ENCODE measurements around the gene HPS1.

DNA sequence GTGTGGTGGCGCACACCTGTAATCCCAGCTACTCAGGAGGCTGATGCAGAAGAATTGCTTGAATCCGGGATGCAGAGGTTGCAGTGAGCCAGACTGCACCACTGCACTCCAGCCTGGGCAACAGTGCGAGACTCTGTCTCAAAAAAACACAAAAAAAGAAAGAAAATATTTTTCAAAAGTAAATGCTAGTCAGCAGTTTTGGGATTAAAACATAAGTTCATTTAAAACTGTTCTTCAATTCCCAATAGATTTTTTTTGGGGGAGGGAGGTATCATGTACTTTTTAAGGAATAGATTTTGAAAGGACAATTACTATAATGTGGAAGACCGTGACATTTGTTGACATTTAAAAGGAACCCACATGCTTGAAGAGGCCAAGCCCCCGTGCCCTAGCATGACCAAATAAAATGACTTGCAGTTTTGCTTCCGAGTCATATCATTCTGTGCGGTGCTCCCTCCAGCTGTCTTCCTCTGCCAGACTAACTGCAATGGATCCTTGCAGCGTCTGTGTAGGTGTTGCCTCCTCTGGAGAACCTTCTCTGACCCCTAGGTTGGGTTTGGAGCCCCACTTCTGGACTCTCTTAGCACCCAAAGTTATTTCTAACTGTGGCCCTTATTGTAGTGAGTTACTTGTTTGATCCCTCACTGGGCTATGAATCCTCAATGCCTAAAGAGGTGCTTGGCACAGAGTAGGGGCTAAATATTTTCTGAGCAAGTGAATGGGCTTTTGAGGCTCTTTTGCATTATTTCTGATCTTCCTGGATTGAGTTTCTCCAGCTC is 17.4 kb upstream of the HPS1 start:
- TF ChIP-seq CREB1 (IDR thresholded peaks at IDR 0.05) (no peak), RXRA (IDR thresholded peaks at IDR 0.05; ENCODE audit: insufficient read depth, low read depth, low read length) (no peak), TAF1 (IDR thresholded peaks at IDR 0.05; ENCODE audit: low read depth, low read length) (no peak), POLR2AphosphoS5 (IDR thresholded peaks at IDR 0.05; ENCODE audit: low read depth, low read length) (no peak), PHF8 (conservative IDR thresholded peaks at IDR 0.05; ENCODE audit: low read depth, low read length) (no peak), GABPA (IDR thresholded peaks at IDR 0.05; ENCODE audit: borderline replicate concordance, insufficient read depth, low read length) (no peak), EP300 (IDR thresholded peaks at IDR 0.05; ENCODE audit: borderline replicate concordance in 1 of 2, low read depth in 2 of 2, low read length in 2 of 2) (no peak), JUND (IDR thresholded peaks at IDR 0.05; ENCODE audit: low read length) (no peak), POLR2A (IDR thresholded peaks at IDR 0.05; ENCODE audit: control extremely low read depth in 1 of 2, low read depth in 2 of 2, low read length in 2 of 2) (no peak), SAP30 (IDR thresholded peaks at IDR 0.05; ENCODE audit: insufficient read depth, insufficient replicate concordance, low read length) (no peak), KDM5A (IDR thresholded peaks at IDR 0.05; ENCODE audit: low read length) (no peak), ZNF274 (IDR thresholded peaks at IDR 0.05; ENCODE audit: borderline replicate concordance, extremely low read depth, low read length) (no peak)
- TF ChIP-seq, protein P1, sequence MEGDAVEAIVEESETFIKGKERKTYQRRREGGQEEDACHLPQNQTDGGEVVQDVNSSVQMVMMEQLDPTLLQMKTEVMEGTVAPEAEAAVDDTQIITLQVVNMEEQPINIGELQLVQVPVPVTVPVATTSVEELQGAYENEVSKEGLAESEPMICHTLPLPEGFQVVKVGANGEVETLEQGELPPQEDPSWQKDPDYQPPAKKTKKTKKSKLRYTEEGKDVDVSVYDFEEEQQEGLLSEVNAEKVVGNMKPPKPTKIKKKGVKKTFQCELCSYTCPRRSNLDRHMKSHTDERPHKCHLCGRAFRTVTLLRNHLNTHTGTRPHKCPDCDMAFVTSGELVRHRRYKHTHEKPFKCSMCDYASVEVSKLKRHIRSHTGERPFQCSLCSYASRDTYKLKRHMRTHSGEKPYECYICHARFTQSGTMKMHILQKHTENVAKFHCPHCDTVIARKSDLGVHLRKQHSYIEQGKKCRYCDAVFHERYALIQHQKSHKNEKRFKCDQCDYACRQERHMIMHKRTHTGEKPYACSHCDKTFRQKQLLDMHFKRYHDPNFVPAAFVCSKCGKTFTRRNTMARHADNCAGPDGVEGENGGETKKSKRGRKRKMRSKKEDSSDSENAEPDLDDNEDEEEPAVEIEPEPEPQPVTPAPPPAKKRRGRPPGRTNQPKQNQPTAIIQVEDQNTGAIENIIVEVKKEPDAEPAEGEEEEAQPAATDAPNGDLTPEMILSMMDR (IDR thresholded peaks at IDR 0.05; ENCODE audit: control extremely low read depth in 1 of 3, insufficient read depth in 1 of 3, low read depth in 1 of 3, low read length in 3 of 3) = no peak

All from H1 (cell line).